ENCODE results near the gene TGM4. TPM values are rescaled to one million over a fixed set of nuclear protein-coding genes. Genes with fewer than 3 reads are reported as not detected.
A peak's percentile ranks its signal among the peaks of the same experiment; 100 is the strongest.

The TGM4 gene
- total and polyA plus RNA-seq, 10 of the 15 experiments (the other 5 are each of a cell fraction or from before 2014, with no cell fraction given) = not detected

DNA sequence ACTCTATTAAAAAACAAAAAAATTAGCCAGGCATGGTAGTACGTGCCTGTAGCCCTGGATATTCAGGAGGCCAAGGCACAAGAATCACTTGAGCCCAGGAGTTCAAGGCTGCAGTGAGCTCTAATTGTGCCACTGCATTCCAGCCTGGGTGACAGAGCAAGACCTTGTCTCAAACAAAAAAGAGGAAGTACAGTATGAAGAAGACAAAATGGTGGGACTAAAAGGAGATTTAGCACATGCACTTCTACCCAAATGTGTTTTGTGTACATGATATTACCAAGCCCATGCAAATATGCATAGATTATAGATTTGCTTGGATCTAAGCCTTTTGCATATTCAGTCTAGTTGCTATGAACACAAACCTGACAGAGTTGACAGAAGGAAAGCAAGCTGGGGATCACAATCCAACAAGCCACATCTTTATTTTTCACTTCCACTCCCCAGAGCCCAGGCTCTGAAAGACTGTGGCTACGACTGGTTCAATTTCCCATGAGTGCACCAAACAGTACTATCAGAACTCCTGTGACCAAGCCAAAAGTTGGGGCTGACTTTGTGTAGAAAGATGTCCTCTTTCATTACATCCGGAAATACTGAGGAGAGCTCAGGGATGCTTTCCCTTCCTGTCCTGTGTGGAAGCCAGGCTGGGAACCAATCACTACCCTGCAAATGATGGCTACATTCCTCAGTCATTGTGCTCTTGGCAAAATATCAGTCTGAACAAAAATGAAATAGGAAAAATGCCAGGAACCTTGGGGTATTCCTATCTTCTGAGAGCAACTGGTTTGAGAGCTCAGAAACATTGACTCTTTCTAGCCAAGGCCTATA is 49.4 kb downstream of the TGM4 start:
- Histone ChIP-seq H3K27ac (ENCODE audit: control insufficient read depth, insufficient read depth) (no peak overlapping the region), H3K36me3 (ENCODE audit: control insufficient read depth in 2 of 2, insufficient read depth in 2 of 2, low read length in 1 of 2) (peaks cover 0 to 10% of the 10 kb centered on the region in 2 experiments; a peak in 3 of 4 replicates), H3K4me1 (ENCODE audit: control insufficient read depth, insufficient read depth, low read length) (no peaks in the 10 kb centered on the region), H3K9ac (ENCODE audit: control insufficient read depth, insufficient read depth, low read length) (no peak overlapping the region), H3K4me2 (ENCODE audit: control insufficient read depth, insufficient read depth) (no peak overlapping the region), H3K27me3 (replicated peaks in 1 of 2; ENCODE audit: control insufficient read depth in 2 of 2, insufficient read depth in 2 of 2, low read length in 1 of 2) (no peaks in the 10 kb centered on the region), H3K9me3 (replicated peaks; ENCODE audit: control insufficient read depth, insufficient read depth, low read length) (no peaks in the 10 kb centered on the region), H3K4me3 (no peak overlapping the region), H3K79me2 (ENCODE audit: control insufficient read depth, insufficient read depth, low read length) (no peaks in the 10 kb centered on the region), H4K20me1 (ENCODE audit: control insufficient read depth, insufficient read depth) (no peaks in the 10 kb centered on the region), H2AFZ (ENCODE audit: control insufficient read depth, low read depth, low read length) (no peak overlapping the region)
- RAD21 ChIA-PET (ENCODE audit: unreplicated experiment) = interaction anchor here (1.6 kb wide), 1 partner anchor 10 kb away, joined by 4 read pairs; no protein-coding TSS in a partner anchor
- no peak for ATAC-seq
- CTCF ChIA-PET = interaction anchor here (1.0 to 2.5 kb wide), 3 partner anchors 10 to 118 kb away, joined by 3 to 15 read pairs (median 6); no protein-coding TSS in a partner anchor
- intact Hi-C loops (cut with micrococcal nuclease; ENCODE audit: unreplicated experiment) = no loop called here
- in situ Hi-C loops (cut with MboI) = no loop called here
- FAIRE-seq = no peak
- WGBS (ENCODE audit: insufficient coverage, insufficient replicate concordance, low lambda C conversion rate, missing lambda C conversion rate) = 96% methylated on average over 3 of the region's 3 CpGs
- POLR2A ChIA-PET = interaction anchor here (1.0 kb wide), 1 partner anchor 11 kb away, joined by 4 read pairs; no protein-coding TSS in a partner anchor
- no peak for DNase-seq (ENCODE audit: low read depth, low spot score)
- SMC1A ChIA-PET (ENCODE audit: uncharacterized antibody, unreplicated experiment) = interaction anchor here (0.8 to 1.1 kb wide), 3 partner anchors 11 to 21 kb away, joined by 3 read pairs; no protein-coding TSS in a partner anchor
- TF ChIP-seq BACH1 (IDR thresholded peaks at IDR 0.05; ENCODE audit: borderline replicate concordance) (no peak), SPI1 (IDR thresholded peaks at IDR 0.05; ENCODE audit: borderline replicate concordance, insufficient read depth, low read depth, low read length) (peak; percentile 42; the same call in 1 of the 2 replicates)
- no TSS peak for BruUV-seq (replicated peaks)

DNA sequence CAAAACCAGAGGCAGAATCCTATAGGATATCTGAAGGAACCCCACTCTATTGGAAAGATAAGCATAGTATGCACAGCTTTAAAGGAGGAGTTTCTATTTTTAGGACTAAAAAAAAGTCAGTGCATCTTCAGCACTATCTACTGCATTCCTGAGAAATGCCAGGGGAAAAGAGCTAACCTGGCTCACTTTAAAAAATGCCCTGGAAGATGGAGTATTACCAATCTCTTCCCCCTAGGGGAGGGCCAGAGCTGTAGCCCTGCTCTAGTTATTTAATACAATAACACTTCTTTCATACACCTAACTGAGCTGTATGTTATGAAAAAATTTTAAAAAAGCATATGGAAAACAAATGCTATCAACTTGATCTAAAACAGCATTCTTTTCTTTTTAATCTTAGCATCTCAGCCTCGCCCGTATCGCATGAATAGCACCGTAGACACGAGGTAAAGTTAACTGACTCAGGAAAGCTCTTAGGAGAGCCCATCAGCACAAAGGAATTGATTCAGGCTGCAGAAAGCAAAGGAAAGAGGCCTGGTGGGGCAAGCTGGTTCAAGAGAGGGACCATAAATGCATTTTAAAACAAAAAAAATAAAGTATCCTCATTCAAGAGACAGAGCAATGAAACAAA is 50.2 kb downstream of the TGM4 start:
- no peak overlapping the region for H3K4me3 ChIP-seq
- H3K79me2 ChIP-seq (ENCODE audit: control insufficient read depth, insufficient read depth, low read length) = no peaks in the 10 kb centered on the region
- ChIA-PET CTCF (interaction anchor here (1.0 to 2.5 kb wide), 3 partner anchors 10 to 118 kb away, joined by 3 to 15 read pairs (median 6); no protein-coding TSS in a partner anchor), SMC1A (ENCODE audit: uncharacterized antibody, unreplicated experiment) (interaction anchor here (0.6 to 1.1 kb wide), 4 partner anchors 12 to 120 kb away, joined by 3 to 5 read pairs (median 3); no protein-coding TSS in a partner anchor), RAD21 (ENCODE audit: unreplicated experiment) (interaction anchor here (0.6 to 1.6 kb wide), 2 partner anchors 10 to 366 kb away, joined by 4 read pairs; no protein-coding TSS in a partner anchor), POLR2A (interaction anchor here (0.6 to 1.0 kb wide), 2 partner anchors 11 to 89 kb away, joined by 3 to 4 read pairs; no protein-coding TSS in a partner anchor)
- ATAC-seq = no peak
- 98% methylated on average over 5 of the region's 5 CpGs for WGBS (ENCODE audit: insufficient coverage, insufficient replicate concordance, low lambda C conversion rate, missing lambda C conversion rate)
- H3K4me2 ChIP-seq (ENCODE audit: control insufficient read depth, insufficient read depth) = no peak overlapping the region
- H3K9me3 ChIP-seq (replicated peaks; ENCODE audit: control insufficient read depth, insufficient read depth, low read length) = no peaks in the 10 kb centered on the region
- no peaks in the 10 kb centered on the region for H4K20me1 ChIP-seq (ENCODE audit: control insufficient read depth, insufficient read depth)
- intact Hi-C loops (cut with micrococcal nuclease; ENCODE audit: unreplicated experiment) = no loop called here
- FAIRE-seq = no peak
- in situ Hi-C loops (cut with MboI) = no loop called here
- no peaks in the 10 kb centered on the region for H3K27me3 ChIP-seq (replicated peaks in 1 of 2; ENCODE audit: control insufficient read depth in 2 of 2, insufficient read depth in 2 of 2, low read length in 1 of 2)
- H3K27ac ChIP-seq (ENCODE audit: control insufficient read depth, insufficient read depth) = no peak overlapping the region
- no TSS peak for BruUV-seq (replicated peaks)
- no peaks in the 10 kb centered on the region for H3K4me1 ChIP-seq (ENCODE audit: control insufficient read depth, insufficient read depth, low read length)
- no peak overlapping the region for H3K9ac ChIP-seq (ENCODE audit: control insufficient read depth, insufficient read depth, low read length)
- no peak overlapping the region for H2AFZ ChIP-seq (ENCODE audit: control insufficient read depth, low read depth, low read length)
- DNase-seq (ENCODE audit: low read depth, low spot score) = no peak
- peaks cover 0 to 14% of the 10 kb centered on the region in 2 experiments; a peak in 3 of 4 replicates for H3K36me3 ChIP-seq (ENCODE audit: control insufficient read depth in 2 of 2, insufficient read depth in 2 of 2, low read length in 1 of 2)
- TF ChIP-seq PML (IDR thresholded peaks at IDR 0.05; ENCODE audit: low read length) = no peak
- no peak for TF ChIP-seq RUNX3 (IDR thresholded peaks at IDR 0.05; ENCODE audit: low read length)
- no peak for TF ChIP-seq STAT3 (IDR thresholded peaks at IDR 0.05; ENCODE audit: low read depth, low read length)
- TF ChIP-seq, protein P1, sequence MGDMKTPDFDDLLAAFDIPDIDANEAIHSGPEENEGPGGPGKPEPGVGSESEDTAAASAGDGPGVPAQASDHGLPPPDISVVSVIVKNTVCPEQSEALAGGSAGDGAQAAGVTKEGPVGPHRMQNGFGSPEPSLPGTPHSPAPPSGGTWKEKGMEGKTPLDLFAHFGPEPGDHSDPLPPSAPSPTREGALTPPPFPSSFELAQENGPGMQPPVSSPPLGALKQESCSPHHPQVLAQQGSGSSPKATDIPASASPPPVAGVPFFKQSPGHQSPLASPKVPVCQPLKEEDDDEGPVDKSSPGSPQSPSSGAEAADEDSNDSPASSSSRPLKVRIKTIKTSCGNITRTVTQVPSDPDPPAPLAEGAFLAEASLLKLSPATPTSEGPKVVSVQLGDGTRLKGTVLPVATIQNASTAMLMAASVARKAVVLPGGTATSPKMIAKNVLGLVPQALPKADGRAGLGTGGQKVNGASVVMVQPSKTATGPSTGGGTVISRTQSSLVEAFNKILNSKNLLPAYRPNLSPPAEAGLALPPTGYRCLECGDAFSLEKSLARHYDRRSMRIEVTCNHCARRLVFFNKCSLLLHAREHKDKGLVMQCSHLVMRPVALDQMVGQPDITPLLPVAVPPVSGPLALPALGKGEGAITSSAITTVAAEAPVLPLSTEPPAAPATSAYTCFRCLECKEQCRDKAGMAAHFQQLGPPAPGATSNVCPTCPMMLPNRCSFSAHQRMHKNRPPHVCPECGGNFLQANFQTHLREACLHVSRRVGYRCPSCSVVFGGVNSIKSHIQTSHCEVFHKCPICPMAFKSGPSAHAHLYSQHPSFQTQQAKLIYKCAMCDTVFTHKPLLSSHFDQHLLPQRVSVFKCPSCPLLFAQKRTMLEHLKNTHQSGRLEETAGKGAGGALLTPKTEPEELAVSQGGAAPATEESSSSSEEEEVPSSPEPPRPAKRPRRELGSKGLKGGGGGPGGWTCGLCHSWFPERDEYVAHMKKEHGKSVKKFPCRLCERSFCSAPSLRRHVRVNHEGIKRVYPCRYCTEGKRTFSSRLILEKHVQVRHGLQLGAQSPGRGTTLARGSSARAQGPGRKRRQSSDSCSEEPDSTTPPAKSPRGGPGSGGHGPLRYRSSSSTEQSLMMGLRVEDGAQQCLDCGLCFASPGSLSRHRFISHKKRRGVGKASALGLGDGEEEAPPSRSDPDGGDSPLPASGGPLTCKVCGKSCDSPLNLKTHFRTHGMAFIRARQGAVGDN (IDR thresholded peaks at IDR 0.05) = no peak
- TF ChIP-seq TCF3 (IDR thresholded peaks at IDR 0.05; ENCODE audit: borderline replicate concordance, insufficient read depth, low read depth, low read length) = no peak
- no peak for TF ChIP-seq IRF4 (IDR thresholded peaks at IDR 0.05; ENCODE audit: low read depth, low read length)
- no peak for TF ChIP-seq RELA (IDR thresholded peaks at IDR 0.05; ENCODE audit: borderline replicate concordance, partially characterized antibody)
- TF ChIP-seq RFX5 (IDR thresholded peaks at IDR 0.05; ENCODE audit: low read depth, low read length) = no peak

All from GM12878 (cell line).